ENCODE measurements around the gene IPO9.
"Not testable (repeated sequence)": the region's sequence is repeated elsewhere in the genome, so short reads cannot be mapped to it uniquely, and the experiment has no call there.

The IPO9 gene

DNA sequence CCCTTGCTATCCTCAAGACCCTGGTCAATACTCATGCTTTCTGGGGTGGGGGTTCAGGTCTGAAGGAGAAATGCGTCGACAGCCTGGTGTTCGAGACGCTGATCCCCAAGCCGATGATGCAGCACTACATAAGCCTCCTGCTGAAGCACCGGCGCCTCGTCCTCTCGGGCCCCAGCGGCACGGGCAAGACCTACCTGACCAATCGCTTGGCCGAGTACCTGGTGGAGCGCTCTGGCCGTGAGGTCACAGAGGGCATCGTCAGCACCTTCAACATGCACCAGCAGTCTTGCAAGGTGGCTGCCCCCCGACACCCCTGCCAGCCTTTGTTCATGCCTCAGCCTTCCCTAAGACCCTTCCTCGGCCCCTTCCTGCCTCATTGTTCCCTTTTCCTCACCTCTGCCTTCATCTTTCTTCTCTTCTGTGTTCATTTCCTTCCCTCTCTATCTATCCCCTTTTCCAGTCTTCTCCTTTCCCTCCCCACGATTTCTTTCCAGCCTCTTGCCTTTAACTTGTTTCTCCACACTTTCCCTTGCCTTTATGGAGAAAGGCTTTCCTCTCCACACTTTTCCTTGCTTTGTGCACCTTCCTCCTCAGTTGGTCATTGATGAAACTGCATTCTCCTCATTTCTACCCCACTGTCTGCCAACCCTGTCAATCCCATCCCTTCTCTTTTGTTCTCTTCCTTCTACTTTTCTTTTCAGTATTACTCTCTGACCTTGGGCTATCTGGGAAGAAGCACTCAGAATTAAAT lies 18.3 kb upstream of the IPO9 start:
- DNase-seq: no peak

DNA sequence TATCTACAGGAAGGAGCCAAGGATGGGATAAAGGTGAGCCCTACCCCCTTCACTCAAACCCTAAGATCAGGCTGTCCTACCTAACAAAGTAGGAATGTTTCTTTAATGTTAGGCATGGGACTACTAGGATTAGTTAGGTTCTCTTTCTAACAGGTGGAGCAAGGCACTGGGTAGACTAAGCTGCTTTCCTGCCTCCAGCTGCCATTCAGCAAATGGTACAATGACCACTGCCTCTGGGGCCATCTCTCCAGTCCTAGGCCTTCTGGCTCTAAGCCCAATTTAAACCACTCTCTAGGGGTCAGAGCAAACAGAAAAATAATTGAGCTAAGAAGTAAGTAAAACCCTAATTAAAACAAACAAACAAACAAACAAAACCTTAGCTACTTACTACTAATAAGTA lies 15.7 kb upstream of the IPO9 start:
- no peak for DNase-seq

DNA sequence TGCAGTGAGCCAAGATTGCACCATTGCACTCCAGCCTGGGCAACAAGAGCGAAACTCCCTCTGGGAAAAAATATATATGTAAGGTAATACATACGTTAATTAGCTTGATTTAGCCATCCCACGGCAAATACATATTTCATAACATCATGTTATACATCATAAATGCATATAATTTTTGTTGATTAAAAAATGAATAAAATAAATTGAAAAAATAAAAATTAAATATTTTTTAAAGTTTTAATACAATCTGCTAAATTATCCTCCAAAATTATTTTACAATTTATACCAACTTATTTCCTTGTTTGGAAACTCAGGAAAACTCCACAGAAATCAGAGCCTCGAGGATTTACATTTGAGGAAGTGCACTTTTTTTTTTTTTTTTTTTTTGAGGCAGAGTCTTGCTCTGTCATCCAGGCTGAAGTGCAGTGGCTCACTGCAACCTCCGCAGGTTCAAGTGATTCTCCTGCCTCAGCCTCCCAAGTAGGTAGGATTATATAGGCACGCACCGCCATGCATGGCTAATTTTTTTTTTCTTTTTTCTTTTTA lies 12.6 kb upstream of the IPO9 start:
- no peak for DNase-seq

DNA sequence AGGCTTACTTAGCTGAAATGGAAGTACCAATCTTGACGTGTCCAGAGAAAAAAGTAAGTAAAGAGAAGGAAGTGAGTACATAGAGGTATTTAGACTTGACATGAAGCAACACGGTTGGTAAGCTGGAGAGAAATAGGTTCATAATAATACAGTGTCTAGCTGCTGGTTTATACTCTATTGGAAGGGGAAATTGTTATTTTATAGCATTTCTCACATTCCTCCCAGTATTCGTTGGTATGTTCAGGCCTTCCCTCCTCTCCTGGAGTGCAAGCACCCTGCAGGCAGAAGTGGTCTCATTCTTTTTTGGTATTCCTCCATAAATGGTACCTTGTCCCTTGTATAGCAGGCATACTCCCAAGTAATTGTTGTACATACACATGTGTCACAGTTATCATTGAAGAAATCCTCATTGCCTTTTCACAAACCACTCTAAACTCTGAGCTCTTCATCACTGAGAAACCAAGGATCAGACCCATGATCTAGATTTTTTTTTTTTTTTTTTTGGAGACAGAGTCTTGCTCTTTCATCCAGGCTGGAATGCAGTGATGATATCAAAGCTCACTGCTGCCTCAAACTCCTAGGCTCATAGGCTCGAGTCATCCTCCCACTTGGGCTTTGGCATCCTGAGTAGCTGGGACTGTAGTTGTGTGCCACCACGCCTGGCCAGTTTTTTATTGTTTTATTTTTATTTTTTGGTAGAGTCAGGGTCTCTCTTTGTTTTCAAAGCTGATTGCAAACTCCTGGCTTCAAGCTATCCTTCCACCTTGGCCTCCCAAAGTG lies 9.8 kb upstream of the IPO9 start:
- no peak for DNase-seq

GRCh38 chr1:201820413-201820812 lies 8.5 kb upstream of the IPO9 start:
- DNase-seq: no peak

- no peak for DNase-seq
Measured at GRCh38 chr1:201825245-201825644, 3.7 kb upstream of the IPO9 start.

- DNase-seq: no peak
Measured at GRCh38 chr1:201826830-201827229, 2.1 kb upstream of the IPO9 start.

- no peak for DNase-seq
Measured at GRCh38 chr1:201827321-201828216, 1.4 kb upstream of the IPO9 start.

DNA sequence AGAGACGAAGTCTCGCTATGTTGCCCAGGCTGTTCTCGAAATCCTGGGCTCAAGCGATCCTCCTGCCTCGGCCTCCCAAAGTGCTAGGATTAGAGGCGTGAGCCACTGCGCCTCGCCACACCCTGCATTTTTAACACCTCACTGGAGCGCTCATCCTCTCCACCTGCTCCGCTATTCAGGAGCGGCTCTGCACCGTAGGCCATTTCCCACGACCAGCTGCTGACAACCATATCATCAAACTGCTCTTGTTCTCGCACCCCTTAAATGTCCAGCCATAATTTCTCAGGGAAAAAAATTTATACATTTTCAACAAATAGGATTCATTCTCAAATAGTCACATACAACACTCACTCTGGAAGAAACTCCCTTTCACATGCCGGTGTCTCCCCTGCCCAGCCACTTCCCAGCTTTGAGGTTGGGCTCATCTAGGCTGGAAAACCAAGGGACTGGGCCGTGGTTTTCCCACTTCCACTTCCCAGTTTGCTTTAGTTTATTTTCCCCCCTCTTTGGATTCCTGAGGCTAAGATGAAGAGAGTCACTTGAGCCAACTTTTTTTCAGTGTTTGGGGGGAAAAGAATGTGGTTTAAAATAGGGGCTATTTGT lies 639 bp upstream of the IPO9 start:
- DNase-seq: no peak

DNA sequence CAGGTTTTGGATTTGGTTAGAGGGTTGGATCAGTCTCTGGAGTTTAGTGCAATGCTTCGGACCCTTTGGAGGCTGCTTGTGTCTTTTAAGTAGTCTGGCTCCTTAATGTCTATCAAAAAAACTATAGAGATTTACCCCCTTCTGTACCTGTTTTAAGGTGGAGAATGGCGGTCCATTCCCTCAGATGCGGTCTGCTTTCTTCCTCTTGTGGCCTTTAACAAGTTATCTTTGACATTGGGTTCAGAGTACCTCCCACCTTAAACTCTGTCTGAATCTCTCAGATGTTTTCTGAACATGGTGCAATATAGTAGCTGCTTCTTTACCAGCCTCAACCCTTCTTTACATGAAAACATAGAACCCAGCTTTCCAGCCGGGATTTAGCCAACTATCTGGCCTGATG lies 2.4 kb downstream of the IPO9 start:
- no peak for DNase-seq

GRCh38 chr1:201834621-201835020 lies 5.7 kb downstream of the IPO9 start:
- no peak for DNase-seq

- no peak for DNase-seq
Measured at GRCh38 chr1:201838381-201838780, 9.4 kb downstream of the IPO9 start.

GRCh38 chr1:201839089-201839488 lies 10.1 kb downstream of the IPO9 start:
- DNase-seq: not testable (repeated sequence)

GRCh38 chr1:201840055-201840454 lies 11.1 kb downstream of the IPO9 start:
- DNase-seq: no peak

DNA sequence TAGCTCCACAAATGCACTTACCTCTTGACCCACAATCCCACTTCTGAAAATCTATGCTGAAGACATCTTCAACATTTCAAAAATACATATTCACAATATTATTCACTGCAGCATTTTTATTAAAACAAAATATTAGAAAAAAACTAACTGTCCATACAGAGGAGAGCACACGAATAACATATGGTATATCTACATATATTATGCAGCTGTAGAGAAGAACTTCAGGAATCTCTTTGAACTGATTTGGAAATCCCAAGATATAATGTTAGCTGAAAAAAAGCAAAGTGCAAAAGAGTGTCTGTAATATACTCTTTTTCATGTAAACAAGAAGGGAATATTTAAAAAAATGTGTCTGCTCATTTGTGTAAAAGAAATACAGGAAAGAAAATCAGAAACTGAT lies 11.5 kb downstream of the IPO9 start:
- no peak for DNase-seq

DNA sequence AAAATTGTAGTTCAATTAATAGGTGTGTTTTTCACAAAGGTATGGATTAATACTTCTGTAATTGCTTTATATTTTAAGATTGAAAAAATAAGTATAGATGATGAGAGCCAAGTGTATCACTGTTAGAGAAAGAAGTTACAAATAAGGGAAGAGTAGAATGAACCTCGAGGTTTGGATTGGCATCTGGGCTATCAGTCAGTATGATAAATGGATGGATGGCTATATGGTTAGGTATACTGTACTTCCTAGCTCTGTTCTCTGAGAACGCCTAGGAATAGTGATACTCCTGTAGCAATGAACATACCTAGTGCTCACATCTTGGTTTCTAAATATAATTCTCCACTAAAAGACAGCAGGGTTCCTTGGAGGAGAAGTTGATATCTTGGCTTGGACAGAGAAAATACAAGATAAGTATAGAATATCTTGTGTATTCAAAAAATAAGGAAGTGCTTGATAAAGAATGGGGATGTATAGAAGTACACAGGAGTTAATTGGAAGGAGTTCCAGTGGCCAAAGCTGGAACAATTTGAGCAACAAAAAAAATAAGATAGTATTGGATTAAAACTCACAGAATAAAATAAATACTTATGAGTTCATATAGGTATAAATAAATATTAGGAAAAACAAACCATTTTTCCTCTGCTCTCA lies 12.4 kb downstream of the IPO9 start:
- DNase-seq: no peak

DNA sequence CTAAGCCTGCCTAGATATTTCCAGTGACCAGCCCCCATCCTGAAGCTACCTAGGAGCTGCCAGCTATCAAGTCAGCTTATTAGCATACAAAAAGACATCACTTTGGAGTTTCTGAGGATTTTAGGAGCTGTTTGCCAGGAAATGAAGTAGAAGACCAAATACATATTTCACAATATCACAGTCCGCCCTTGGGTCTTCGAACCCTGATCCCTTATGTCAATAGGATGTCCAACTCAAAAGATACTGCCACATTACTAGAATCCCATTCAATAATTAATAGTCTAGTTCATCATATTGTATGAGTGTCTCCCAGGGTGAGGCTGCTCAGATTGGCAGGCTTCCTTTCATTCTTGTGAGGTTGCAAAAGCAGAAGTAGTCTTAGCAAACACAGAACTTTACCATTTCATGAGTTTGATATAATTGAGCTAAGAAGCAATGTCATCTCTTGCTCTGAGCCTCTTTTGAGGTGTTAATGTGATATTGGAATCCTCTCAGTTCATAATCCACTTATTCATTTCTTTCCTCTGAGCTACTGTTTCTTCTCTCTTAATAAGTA lies 13.6 kb downstream of the IPO9 start:
- no peak for DNase-seq

DNA sequence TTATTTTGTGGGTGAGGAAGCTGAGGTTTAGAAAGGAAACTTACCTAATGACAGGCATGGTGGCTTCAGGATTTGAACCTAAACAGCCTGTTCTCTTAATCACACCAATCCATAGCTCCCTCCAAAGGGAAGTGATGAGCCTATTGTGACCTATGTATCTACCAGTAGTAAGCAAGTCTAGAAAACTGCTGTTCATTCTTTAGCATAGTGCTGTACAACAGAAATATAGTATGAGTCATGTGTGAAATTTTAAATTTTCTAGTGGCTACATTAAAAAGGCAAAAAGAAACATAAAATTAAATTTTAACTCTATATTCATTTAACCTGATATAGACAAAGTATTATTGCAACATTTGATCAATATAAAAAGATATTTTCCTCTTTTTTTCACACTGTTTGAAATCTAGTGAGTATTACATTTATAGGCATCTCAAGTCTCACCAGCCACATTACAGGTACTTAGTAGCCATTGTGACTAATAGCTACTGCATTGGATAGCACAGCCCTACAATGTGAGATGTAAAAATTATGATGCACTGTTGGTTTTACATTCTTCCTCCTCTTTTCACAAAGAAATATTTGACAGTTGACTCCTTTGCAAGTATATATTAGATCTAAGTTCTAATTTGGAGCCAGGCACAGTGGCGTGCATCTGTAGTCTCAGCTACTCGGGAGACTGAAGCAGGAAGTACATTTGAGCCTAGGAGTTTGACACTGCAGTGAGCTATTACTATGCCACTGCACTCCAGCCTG lies 16.6 kb downstream of the IPO9 start:
- no peak for DNase-seq

DNA sequence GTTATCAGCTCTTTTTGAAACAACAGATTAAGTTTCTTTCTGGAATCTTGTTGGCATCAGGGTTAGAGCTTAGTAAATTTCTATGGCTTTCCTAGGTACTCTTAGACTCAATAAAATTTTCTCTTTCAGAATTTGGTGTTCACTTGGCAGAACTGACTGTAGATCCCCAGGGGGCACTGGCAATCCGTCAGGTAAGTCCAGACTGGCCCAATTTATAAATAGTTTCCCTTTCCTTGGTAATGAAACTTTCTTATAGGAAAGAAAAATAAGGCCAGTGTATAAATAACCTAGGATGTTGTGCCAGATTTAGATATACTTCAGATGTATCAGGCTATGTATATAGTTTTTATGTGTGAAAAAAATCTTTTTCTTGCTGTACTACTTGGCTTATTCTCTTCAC lies 18.2 kb downstream of the IPO9 start:
- no peak for DNase-seq

DNA sequence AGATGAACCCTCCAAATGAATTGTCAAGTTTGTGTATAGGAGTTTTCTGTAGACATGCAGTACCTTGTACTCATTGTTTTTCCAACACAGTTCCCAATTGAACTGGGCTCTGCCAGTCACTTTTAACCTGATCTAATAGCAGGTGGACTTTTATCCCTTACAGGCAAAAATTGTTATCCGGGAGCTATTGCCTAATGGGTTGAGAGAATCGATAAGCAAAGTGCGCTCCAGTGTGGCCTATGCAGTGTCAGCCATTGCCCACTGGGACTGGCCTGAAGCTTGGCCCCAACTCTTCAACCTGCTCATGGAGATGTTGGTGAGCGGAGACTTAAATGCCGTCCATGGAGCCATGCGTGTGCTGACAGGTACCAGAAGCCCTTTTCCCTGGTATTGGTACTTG lies 19.3 kb downstream of the IPO9 start:
- no peak for DNase-seq

DNA sequence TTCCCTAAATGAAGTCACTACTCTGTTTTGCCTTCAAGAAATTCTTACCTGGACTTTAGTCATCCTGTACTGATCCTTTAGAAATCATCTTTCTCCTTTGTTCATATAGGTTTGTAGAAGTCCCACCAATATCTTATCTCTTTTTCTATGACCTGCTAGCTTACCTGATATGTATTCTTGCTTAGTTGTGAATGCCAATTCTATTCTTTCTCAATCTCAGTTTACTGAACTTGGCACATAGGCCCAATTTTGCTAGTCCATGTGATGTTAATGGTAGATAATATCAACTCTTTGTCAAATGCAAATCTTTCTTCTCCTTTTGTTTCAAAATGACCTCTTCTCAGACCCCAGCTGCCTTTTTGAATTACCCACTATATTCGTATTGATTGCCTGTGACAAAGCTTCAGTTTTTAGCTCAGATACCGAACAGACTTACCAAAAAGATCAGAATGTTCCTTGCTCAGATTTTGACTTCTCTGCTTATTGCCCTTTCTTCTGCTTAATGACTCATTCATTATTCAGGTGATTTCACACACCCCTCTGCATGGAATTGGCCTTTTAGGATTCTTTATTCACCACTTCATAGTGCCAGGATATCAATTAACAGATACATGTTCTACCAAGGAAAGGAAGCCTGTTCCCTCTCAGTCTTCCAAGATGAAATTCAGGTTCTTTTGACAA lies 20.6 kb downstream of the IPO9 start:
- no peak for DNase-seq

All from NCI-H446 treated with DMSO at 0.1 percent for 48 hours (cell line).